Measurements from ENCODE around the gene APOE. TPM values are rescaled to one million over a fixed set of nuclear protein-coding genes. Genes with fewer than 3 reads are reported as not detected.

The APOE gene
- total RNA-seq, 1 donor from 2014 or later = 0.94 TPM

DNA sequence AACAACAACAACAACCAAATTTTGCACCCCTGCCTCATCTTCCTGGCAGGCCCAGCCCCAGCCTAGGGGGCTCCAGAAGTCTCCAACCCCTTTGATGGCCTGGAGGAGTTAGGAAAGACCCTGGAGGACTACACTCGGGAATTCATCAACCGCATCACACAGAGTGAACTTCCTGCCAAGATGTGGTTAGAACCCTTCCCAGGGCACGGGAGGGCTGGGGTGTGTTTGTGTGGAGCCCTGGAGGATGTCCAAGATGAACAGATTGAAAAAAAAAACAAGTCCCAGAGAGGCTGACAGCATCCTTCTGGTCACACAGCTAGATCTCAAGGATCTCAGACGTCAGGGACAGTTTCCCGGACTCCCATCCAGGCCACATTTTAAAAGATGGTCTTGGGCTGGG, 22.1 kb downstream of the APOE start:
- no peak for DNase-seq (ENCODE audit: low spot score)
- H3K9me3 Mint-ChIP-seq = no peaks in the 10 kb centered on the region
- peaks cover 4% of the 10 kb centered on the region for H3K4me1 Mint-ChIP-seq (ENCODE audit: low read depth)
- H3K4me3 Mint-ChIP-seq (ENCODE audit: low read depth) = no peak overlapping the region
- peaks cover 14% of the 10 kb centered on the region for H3K27me3 Mint-ChIP-seq (ENCODE audit: low read depth)
- H3K36me3 Mint-ChIP-seq (ENCODE audit: low read depth) = no peaks in the 10 kb centered on the region
- H3K27ac Mint-ChIP-seq = no peak overlapping the region
- intact Hi-C loops (cut with micrococcal nuclease) = no loop called here

DNA sequence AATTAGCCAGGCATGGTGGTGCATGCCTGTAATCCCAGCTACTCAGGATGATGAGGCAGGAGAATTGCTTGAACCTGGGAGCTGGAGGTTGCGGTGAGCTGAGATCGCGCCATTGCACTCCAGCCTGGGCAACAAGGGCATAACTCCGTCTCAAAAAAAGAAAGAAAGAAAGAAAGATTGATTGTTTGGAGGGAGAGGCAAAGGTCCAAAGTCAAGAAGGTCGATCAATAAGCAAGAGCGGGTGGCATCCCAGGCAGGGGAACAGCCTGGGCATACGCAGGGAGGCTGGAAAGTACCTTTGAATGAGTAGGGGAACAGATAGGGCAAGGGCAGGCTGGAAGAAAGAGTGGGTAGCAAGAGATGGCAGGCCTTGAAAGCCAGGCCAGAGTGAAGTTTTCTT, 24.5 kb downstream of the APOE start:
- no peak overlapping the region for H3K27ac Mint-ChIP-seq
- H3K9me3 Mint-ChIP-seq = no peaks in the 10 kb centered on the region
- intact Hi-C loops (cut with micrococcal nuclease) = no loop called here
- peaks cover 11% of the 10 kb centered on the region for H3K27me3 Mint-ChIP-seq (ENCODE audit: low read depth)
- H3K4me3 Mint-ChIP-seq (ENCODE audit: low read depth) = no peak overlapping the region
- DNase-seq (ENCODE audit: low spot score) = no peak
- peaks cover 4% of the 10 kb centered on the region for H3K4me1 Mint-ChIP-seq (ENCODE audit: low read depth)
- H3K36me3 Mint-ChIP-seq (ENCODE audit: low read depth) = no peaks in the 10 kb centered on the region

DNA sequence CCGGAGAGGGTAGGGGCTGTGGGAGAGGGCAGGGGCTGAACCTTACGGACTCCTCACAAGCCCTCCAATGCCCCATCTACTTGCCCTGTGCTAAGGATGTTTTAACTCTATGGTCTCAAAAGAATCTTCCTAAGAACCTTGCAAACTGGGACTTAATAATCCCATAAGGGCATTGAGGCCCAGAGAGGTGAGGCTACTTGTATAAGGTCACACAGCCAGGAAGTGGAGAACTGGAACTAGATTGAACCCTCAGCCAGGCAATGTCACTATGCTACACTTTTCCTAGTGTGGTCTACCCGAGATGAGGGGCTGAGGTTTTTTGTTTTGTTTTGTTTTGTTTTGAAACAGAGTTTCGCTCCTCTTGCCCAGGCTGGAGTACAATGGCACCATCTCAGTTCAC, 25.9 kb downstream of the APOE start:
- peaks cover 2% of the 10 kb centered on the region for H3K27me3 Mint-ChIP-seq (ENCODE audit: low read depth)
- no peak overlapping the region for H3K27ac Mint-ChIP-seq
- no peaks in the 10 kb centered on the region for H3K36me3 Mint-ChIP-seq (ENCODE audit: low read depth)
- H3K4me1 Mint-ChIP-seq (ENCODE audit: low read depth) = peaks cover 4% of the 10 kb centered on the region
- intact Hi-C loops (cut with micrococcal nuclease) = no loop called here
- H3K4me3 Mint-ChIP-seq (ENCODE audit: low read depth) = no peak overlapping the region
- no peaks in the 10 kb centered on the region for H3K9me3 Mint-ChIP-seq
- no peak for DNase-seq (ENCODE audit: low spot score)

DNA sequence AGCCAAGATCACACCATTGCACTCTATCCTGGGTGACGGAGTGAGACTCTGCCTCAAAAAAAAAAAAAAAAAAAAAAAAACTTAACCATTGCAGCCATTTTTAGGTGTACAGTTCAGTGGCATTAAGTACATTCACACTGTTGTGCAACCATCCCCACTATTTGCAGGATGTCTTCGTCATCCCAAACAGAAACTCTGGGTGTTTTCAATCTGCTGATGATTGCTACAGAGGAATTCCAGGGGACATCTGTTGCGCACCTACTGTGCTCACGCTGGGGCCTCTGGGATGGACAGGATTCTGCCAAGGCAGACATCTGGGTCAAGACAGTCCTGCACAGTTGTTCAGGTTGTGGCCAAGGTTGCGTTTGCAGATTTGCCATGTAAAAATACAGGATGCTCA, 34.1 kb downstream of the APOE start:
- Mint-ChIP-seq H3K4me3 (ENCODE audit: low read depth) (no peak overlapping the region), H3K4me1 (ENCODE audit: low read depth) (no peaks in the 10 kb centered on the region)
- intact Hi-C loops (cut with micrococcal nuclease) = no loop called here

DNA sequence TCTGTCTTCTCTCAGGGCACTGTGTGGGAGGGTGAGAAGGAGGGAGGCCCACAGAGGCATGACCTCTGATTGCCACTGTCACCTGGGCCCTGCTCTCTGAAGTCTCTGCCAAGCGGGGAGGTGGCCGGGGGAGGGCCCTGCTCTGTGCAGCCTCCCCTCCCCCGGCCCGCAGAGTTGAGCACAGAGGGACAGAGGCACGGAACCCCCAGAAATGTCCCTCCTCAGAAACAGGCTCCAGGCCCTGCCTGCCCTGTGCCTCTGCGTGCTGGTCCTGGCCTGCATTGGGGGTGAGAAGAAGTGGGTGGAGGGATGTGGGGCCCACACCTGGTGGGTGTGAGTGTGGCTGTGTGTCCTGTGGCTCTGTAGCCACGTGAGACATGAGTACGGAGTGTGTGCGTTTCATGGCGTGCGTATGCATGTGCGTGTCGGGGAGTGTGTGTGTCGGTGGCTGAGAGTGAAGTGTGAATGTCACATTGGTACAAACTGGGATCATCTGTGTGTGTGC, 36.5 kb downstream of the APOE start, which contains the start of gene APOC4:
Gene APOC4, plus strand, starts transcription at position 171 of the 505 bp plus-strand sequence. Its CDS starts 41 bp downstream, at position 212.
- Mint-ChIP-seq H3K36me3 (ENCODE audit: low read depth) (no peaks in the 10 kb centered on the region), H3K27me3 (ENCODE audit: low read depth) (no peaks in the 10 kb centered on the region), H3K9me3 (no peaks in the 10 kb centered on the region), H3K27ac (no peak within 1 kb of the TSS), H3K4me3 (ENCODE audit: low read depth) (no peak within 1 kb of the TSS), H3K4me1 (ENCODE audit: low read depth) (no peaks in the 10 kb centered on the region)
- intact Hi-C loops (cut with micrococcal nuclease) = no loop called here
- no peak for DNase-seq (ENCODE audit: low spot score)

More for the DNA sequence above, 34.1 kb downstream of the APOE start:
- H3K27ac Mint-ChIP-seq = no peak overlapping the region
- no peaks in the 10 kb centered on the region for H3K9me3 Mint-ChIP-seq
- DNase-seq (ENCODE audit: low spot score) = no peak
- no peaks in the 10 kb centered on the region for H3K36me3 Mint-ChIP-seq (ENCODE audit: low read depth)
- no peaks in the 10 kb centered on the region for H3K27me3 Mint-ChIP-seq (ENCODE audit: low read depth)

DNA sequence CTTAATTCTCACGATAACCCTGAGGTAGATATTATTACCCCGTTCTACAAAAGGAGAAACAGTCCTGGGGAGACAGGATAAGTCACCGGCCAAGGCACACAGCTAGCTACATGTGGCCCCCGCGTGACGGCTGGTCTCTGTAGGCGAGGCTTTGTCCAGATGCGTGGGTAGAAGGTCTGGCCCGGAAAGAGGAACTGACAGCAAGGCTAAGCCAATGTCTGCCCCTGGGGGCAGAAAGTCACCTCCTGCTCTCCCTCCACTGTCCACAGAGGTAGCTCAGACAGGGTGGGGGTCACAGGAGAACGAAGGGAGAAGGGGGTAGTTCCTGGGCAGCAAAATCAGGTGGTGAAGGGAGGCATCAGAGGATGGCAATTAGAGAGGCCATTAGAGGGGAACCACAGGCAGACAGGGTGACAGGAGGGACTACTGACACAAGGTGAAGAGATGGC, 38.2 kb downstream of the APOE start:
- Mint-ChIP-seq H3K9me3 (no peaks in the 10 kb centered on the region), H3K4me1 (ENCODE audit: low read depth) (no peaks in the 10 kb centered on the region), H3K27ac (no peak overlapping the region), H3K36me3 (ENCODE audit: low read depth) (no peaks in the 10 kb centered on the region), H3K4me3 (ENCODE audit: low read depth) (no peak overlapping the region), H3K27me3 (ENCODE audit: low read depth) (no peaks in the 10 kb centered on the region)
- intact Hi-C loops (cut with micrococcal nuclease) = no loop called here
- no peak for DNase-seq (ENCODE audit: low spot score)

DNA sequence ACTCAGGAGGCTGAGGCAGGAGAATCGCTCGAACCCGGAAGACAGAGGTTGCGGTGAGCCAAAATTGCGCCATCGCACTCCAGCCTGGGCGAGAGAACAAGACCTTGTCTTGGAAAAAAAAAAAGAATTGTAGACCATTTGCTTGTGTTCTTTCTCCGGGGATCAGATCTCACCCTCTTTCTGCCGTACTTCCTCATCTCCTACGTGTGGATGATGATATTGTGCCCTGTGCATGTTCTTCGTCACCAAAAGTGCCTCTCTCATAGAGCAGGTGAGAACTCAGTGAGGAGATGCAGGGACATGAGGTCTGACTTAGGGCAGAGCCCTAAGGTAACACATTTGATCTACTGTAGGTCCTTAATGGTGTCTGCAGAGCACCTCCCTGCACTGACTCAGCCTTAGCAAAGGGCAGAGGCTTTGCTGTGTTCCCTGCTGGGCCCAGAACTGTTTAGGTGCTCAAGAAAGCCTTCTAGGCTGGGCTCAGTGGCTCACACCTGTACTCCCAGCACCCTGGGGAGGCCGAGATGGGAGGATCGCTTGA, 41.5 kb downstream of the APOE start:
- DNase-seq (ENCODE audit: low spot score) = no peak
- no peak overlapping the region for H3K4me3 Mint-ChIP-seq (ENCODE audit: low read depth)
- no peaks in the 10 kb centered on the region for H3K9me3 Mint-ChIP-seq
- no peaks in the 10 kb centered on the region for H3K4me1 Mint-ChIP-seq (ENCODE audit: low read depth)
- H3K36me3 Mint-ChIP-seq (ENCODE audit: low read depth) = peaks cover 3% of the 10 kb centered on the region
- no peak overlapping the region for H3K27ac Mint-ChIP-seq
- H3K27me3 Mint-ChIP-seq (ENCODE audit: low read depth) = no peaks in the 10 kb centered on the region
- intact Hi-C loops (cut with micrococcal nuclease) = no loop called here

DNA sequence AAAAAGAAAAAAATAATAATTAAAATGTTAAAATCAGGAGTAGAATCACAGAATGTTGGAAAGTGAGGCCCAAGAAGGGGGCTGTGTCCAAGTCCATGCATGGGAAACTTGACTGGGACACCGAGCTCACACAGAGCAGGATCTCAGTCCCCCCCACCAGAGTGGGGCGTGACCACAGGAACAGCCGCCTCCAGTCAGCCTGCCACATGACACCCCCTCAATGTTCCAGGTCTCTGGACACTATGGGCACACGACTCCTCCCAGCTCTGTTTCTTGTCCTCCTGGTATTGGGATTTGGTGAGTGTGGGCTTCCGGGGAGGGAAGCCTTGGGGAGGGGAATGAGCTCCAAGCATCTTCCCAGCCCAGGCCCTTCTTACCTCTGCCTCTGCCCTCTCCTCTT, 42.6 kb downstream of the APOE start:
- H3K4me1 Mint-ChIP-seq (ENCODE audit: low read depth) = no peaks in the 10 kb centered on the region
- no peaks in the 10 kb centered on the region for H3K9me3 Mint-ChIP-seq
- peaks cover 3% of the 10 kb centered on the region for H3K36me3 Mint-ChIP-seq (ENCODE audit: low read depth)
- DNase-seq (ENCODE audit: low spot score) = no peak
- no peak overlapping the region for H3K27ac Mint-ChIP-seq
- H3K4me3 Mint-ChIP-seq (ENCODE audit: low read depth) = no peak overlapping the region
- no peaks in the 10 kb centered on the region for H3K27me3 Mint-ChIP-seq (ENCODE audit: low read depth)
- intact Hi-C loops (cut with micrococcal nuclease) = no loop called here

DNA sequence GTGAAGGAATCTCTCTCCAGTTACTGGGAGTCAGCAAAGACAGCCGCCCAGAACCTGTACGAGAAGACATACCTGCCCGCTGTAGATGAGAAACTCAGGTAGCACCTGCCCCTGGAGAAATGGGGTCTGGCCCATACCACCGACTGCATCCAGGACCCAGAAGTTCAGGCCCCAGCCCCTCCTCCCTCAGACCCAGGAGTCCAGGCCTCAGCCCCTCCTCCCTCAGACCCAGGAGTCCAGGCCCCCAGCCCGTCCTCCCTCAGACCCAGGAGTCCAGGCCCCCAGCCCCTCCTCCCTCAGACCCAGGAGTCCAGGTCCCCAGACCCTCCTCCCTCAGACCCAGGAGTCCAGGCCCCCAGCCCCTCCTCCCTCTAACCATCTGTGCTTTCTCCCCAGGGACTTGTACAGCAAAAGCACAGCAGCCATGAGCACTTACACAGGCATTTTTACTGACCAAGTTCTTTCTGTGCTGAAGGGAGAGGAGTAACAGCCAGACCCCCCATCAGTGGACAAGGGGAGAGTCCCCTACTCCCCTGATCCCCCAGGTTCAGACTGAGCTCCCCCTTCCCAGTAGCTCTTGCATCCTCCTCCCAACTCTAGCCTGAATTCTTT, 43.3 kb downstream of the APOE start:
- Mint-ChIP-seq H3K27me3 (ENCODE audit: low read depth) (no peaks in the 10 kb centered on the region), H3K9me3 (no peaks in the 10 kb centered on the region), H3K36me3 (ENCODE audit: low read depth) (peaks cover 3% of the 10 kb centered on the region), H3K4me1 (ENCODE audit: low read depth) (peaks cover 4% of the 10 kb centered on the region), H3K27ac (no peak overlapping the region), H3K4me3 (ENCODE audit: low read depth) (no peak overlapping the region)
- no peak for DNase-seq (ENCODE audit: low spot score)
- intact Hi-C loops (cut with micrococcal nuclease) = no loop called here

DNA sequence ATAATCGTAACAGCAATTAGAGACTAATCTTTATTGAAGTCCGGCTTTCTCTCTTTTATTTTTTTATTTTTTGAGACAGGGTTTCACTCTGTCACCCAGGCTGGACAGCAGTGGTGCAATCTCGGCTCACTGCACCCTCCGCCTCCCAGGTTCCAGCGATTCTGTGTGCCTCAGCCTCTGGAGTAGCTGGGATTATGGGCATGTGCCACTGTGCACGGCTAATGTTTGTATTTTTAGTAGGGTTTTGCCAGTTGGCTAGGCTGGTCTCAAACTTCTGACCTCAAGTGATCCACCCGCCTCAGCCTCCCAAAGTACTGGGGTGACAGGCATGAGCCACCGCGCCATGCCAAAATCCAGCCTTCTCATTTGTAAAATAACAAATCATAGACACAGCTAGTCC, 44.0 kb downstream of the APOE start:
- Mint-ChIP-seq H3K27me3 (ENCODE audit: low read depth) (no peaks in the 10 kb centered on the region), H3K36me3 (ENCODE audit: low read depth) (peaks cover 3% of the 10 kb centered on the region), H3K4me3 (ENCODE audit: low read depth) (no peak overlapping the region), H3K4me1 (ENCODE audit: low read depth) (peaks cover 4% of the 10 kb centered on the region), H3K27ac (no peak overlapping the region), H3K9me3 (no peaks in the 10 kb centered on the region)
- DNase-seq (ENCODE audit: low spot score) = no peak
- intact Hi-C loops (cut with micrococcal nuclease) = no loop called here

DNA sequence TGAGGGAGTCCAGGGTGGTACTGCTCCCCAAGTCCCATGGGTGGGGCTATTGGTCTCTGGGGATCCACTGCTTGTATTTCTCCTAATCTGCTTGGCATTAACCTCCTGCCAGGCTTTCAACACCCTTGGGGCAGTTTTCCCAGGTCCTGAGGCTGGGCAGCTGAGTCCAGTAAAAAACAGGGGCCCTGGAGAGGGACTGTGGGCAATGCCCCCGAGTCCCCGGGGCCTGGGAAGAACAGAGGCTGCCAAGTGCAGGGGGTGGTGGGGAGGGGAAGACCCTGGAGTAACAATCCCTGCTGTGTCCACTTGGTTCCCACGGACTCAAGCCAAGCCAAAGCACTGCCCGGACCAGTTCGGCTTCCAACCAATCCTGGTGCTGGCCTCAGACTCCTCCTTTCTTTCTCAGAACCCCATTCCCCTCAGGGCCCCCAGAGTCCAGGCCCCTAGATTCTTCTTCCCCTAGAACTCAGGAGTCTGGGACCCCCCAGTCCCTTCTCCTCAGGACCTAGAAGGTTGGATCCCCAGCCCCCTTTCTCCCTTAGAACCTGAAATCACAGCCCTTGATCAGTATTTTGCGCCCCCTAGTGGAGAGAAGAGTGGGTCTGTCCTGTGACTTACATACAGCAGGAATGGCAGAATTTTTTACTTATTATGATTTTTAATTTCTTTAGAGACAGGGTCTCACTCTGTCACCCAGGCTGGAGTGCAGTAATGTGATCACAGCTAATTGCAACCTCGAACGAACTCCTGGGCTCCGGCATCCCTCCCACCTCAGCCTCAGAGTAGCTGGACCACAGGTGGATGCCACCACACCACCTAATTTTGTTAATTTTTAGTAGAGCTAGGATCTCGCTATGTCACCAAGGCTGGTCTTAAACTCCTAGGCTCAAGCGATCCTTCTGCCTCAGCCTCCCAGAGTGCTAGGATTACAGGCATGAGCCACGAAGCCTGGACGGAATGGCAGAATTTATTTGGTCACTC, 45.9 kb downstream of the APOE start:
- intact Hi-C loops (cut with micrococcal nuclease) = loop anchor here (1.0 kb wide), 1 partner anchor 48 kb away; no protein-coding TSS in a partner anchor
- peak; percentile 46 for DNase-seq (ENCODE audit: low spot score)
- H3K4me3 Mint-ChIP-seq (ENCODE audit: low read depth) = no peak overlapping the region
- H3K4me1 Mint-ChIP-seq (ENCODE audit: low read depth) = peaks cover 10% of the 10 kb centered on the region
- peaks cover 3% of the 10 kb centered on the region for H3K36me3 Mint-ChIP-seq (ENCODE audit: low read depth)
- no peaks in the 10 kb centered on the region for H3K27me3 Mint-ChIP-seq (ENCODE audit: low read depth)
- H3K9me3 Mint-ChIP-seq = no peaks in the 10 kb centered on the region
- H3K27ac Mint-ChIP-seq = no peak overlapping the region

DNA sequence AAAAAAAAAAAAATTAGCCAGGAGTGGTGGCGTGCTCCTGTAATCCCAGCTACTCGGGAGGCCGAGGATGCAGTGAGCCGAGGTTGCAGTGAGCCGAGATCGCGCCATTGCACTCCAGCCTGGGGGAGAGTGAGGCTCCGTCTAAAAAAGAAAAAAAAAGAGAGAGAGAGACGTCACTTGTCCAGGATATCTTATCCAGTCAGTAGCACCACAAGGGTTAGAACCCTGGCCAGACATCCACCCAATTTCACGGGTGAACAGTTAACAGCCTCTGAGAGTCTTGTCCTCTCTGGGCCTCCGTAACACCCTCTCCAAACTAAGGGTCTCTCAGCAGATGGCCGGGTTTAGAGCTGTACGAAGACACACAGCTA, 48.7 kb downstream of the APOE start:
- Mint-ChIP-seq H3K27me3 (ENCODE audit: low read depth) (no peaks in the 10 kb centered on the region), H3K36me3 (ENCODE audit: low read depth) (peaks cover 3% of the 10 kb centered on the region), H3K27ac (peak overlapping the region; percentile 97), H3K9me3 (no peaks in the 10 kb centered on the region), H3K4me1 (ENCODE audit: low read depth) (peaks cover 25% of the 10 kb centered on the region), H3K4me3 (ENCODE audit: low read depth) (peak overlapping the region; percentile 86)
- DNase-seq (ENCODE audit: low spot score) = no peak
- intact Hi-C loops (cut with micrococcal nuclease) = loop anchor here (2.0 kb wide), 1 partner anchor 63 kb away; the partner anchor contains the start of gene TOMM40
